AG08396 (cell line): ENCODE measurements around the gene HIVEP2.
"Not testable (repeated sequence)": the region's sequence is repeated elsewhere in the genome, so short reads cannot be mapped to it uniquely, and the experiment has no call there.

ENCODE experiments used
- DNase-seq: peaks from one replicate; pipeline ENCODE4 v3.0.0; 2012; ENCODE audit warnings: low spot score, mixed read lengths

HIVEP2 gene

GRCh38 chr6:142945049-142945445 lies at the start of gene HIVEP2:
HIVEP2 (minus strand) TSS chr6:142945176; CDS start chr6:142774738, 170,438 bp downstream.
- DNase-seq, result peak; percentile 79

- DNase-seq, result no peak
These were observed 49.0 kb upstream of the HIVEP2 start for GRCh38 chr6:142993977-142994376.

GRCh38 chr6:142987490-142987889 lies 42.5 kb upstream of the HIVEP2 start:
- DNase-seq, result no peak

GRCh38 chr6:142985281-142985680 lies 40.3 kb upstream of the HIVEP2 start:
- no peak for DNase-seq

GRCh38 chr6:142984386-142984785 lies 39.4 kb upstream of the HIVEP2 start:
- no peak for DNase-seq

GRCh38 chr6:142975365-142975764 lies 30.4 kb upstream of the HIVEP2 start:
- no peak for DNase-seq

GRCh38 chr6:142970941-142971340 lies 26.0 kb upstream of the HIVEP2 start:
- not testable (repeated sequence) for DNase-seq

GRCh38 chr6:142968601-142969000 lies 23.6 kb upstream of the HIVEP2 start:
- no peak for DNase-seq

- no peak for DNase-seq
These were observed 21.3 kb upstream of the HIVEP2 start for GRCh38 chr6:142966294-142966693.

GRCh38 chr6:142965164-142965563 lies 20.2 kb upstream of the HIVEP2 start:
- no peak for DNase-seq

GRCh38 chr6:142960098-142960497 lies 15.1 kb upstream of the HIVEP2 start:
- DNase-seq, result no peak

GRCh38 chr6:142958343-142958742 lies 13.4 kb upstream of the HIVEP2 start:
- no peak for DNase-seq

GRCh38 chr6:142956726-142957125 lies 11.8 kb upstream of the HIVEP2 start:
- DNase-seq, result no peak

GRCh38 chr6:142954844-142955243 lies 9.9 kb upstream of the HIVEP2 start:
- DNase-seq, result no peak

GRCh38 chr6:142953373-142954273 lies 8.6 kb upstream of the HIVEP2 start:
- no peak for DNase-seq

- DNase-seq, result no peak
These were observed 7.6 kb upstream of the HIVEP2 start for GRCh38 chr6:142952614-142953013.

- DNase-seq, result no peak
These were observed 5.3 kb upstream of the HIVEP2 start for GRCh38 chr6:142950291-142950690.

GRCh38 chr6:142947714-142948480 lies 2.9 kb upstream of the HIVEP2 start:
- DNase-seq, result peak; percentile 20

GRCh38 chr6:142946924-142947713 lies 2.1 kb upstream of the HIVEP2 start:
- peak; percentile 81 for DNase-seq

- peak; percentile 95 for DNase-seq
These were observed 1.4 kb upstream of the HIVEP2 start for GRCh38 chr6:142946181-142946923.

- peak; percentile 68 for DNase-seq
These were observed 637 bp upstream of the HIVEP2 start for GRCh38 chr6:142945446-142946180.
